GM11168 (cell line): ENCODE measurements around the gene PPP1R14C.

Experiments
- in situ Hi-C: fragments of 300-500 bp; cut with MboI; formaldehyde crosslinking; loops from one replicate; pipeline ENCODE4 v1.12.0; 2022; ENCODE audit warnings: low sequenced_read_pairs; ENCODE audit not compliant: unreplicated experiment

Gene PPP1R14C

DNA sequence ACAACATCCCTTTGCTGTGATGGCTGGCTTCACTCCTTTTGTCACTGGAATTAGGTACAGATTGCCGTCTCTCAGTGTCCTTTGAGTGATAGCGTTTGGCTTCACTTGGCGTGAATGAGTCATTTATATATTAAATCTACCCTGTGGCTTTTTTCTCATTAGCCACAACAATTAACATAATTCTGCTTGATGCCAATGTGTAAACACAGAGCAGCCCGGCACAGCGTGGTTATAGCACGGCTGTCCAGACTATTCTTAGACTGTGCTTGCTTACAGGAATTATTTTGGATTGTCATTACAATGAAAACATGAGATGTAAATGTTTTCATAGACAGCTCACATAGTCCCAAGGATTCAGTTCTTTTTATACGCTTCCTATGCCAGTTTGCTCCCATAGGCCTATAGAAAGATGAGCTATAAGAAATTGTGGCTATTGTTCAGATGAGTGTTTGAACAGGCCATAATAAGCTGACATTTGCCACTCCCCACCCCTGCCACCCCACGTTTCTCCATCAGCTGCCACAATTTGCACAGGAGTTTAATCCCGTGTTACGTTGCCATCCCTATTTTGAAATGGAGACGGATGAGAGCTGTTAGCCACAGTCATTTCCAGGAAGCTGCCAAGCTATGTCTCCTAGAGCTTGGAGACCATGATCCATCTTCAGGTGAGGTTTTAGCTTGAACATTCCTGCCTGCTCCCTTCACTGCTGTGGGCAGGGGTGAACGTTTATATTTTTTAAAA lies 65.9 kb downstream of the PPP1R14C start:
- in situ Hi-C loops, result no loop called here

DNA sequence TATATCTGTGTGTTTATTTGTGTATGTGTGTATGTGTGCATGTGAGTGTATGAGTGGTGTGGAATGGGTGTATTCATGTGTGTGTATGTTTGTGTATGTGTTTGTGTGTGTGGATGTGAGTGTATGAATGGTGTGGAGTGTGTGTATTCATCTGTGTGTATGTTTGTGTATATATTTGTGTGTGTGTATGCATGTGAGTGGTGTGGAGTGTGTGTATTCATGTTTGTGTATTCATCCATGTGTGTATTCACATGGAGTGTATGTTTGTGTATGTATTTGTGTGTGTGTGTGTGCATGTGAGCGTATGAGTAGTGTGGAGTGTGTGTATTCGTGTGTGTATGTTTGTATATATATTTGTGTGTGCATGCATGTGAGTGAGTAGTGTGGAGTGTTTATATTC lies 66.6 kb downstream of the PPP1R14C start:
- in situ Hi-C loops, result no loop called here

DNA sequence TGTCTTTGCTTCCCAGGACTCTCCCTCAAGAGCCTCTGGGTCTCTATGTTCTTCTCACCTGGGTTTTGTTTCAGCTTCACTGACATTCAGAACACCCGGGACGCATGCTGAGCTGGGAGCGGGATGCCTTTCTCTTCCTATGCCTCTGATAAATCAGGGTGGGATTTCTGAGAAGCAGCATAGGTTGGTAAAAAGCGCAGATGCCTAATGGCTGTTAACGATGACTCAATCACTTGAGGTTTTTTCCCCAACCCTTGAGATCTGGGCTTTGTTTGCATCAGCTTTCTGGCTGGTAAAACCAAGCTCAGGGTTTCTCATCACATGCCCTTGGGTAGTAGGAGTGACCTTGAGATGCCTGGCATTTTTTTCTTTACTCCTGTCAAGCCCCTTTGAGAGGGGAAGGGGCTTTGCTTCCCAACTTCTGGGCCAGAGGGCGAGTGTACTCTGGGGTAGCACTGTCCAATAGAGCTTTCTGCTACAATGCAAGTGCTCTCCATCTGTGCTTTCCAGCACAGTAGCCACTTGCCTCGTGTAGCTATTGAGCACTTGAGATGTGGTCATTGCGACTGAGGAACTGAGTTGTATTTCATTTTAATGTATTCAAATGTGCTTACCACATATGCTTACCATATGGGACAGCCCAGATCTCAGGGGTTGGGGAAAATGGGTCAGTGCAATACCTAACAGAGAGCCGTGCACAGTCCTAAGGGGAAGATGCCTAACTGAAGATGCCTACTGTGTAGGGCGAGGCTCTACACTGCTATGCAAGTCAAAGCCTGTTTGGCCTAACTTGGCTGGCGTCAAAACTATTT lies 69.1 kb downstream of the PPP1R14C start:
- in situ Hi-C loops, result no loop called here

DNA sequence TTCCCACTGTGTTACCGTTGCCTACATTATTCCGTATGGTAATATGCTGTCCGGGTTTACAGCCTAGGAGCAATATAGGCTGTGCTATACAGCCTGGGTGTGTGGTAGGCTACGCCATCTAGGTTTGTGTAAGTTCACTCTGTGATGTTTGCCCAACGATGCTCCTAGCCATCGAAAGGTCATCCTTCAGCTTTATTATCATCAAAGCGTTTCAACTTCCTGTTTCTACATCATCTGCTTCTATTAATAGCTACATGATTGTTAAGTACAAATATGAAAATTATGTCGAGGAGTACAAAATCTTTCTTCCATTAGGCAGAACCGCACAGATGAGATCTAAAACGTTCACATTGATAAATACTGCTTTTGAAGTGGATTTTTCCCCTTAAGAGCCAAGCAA lies 69.9 kb downstream of the PPP1R14C start:
- in situ Hi-C loops, result no loop called here

DNA sequence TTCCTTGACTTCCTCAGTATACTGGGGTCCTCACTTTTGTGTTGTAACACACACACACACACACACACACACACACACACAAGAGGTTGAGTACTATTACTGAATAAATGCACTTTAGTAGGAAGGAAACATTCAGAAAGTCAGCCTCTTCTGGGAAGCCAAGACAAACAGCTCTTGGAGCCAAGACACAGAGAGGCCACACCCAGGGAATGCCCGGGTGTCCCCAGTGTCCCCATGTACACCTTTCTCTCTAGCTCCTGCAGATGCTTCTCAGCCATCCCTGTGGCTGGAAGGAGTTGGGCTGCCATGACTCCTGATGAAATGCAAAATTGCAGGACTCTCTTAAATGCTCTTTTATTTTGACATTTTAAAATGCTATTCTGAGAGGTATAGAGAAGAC lies 70.5 kb downstream of the PPP1R14C start:
- in situ Hi-C loops, result no loop called here

DNA sequence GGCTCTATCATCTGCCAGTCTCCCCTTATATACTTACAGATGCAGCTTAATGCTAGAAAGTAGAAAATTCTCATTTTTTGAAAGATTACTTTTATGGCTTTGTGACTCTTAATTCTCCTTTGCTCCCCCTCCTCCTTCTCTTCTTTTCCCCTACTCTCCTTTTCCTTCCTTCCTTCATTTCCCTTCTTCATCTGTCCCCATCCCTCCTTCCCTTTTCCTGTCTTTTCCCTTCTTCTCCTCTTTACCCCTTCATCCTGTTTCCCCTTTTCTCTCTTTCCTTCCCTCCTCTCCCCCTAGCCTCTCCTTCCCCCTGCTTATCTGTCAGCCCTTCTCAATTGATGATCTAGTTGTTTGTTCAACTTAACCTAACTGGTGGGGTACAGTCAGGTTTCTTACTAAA lies 71.5 kb downstream of the PPP1R14C start:
- in situ Hi-C loops, result no loop called here

DNA sequence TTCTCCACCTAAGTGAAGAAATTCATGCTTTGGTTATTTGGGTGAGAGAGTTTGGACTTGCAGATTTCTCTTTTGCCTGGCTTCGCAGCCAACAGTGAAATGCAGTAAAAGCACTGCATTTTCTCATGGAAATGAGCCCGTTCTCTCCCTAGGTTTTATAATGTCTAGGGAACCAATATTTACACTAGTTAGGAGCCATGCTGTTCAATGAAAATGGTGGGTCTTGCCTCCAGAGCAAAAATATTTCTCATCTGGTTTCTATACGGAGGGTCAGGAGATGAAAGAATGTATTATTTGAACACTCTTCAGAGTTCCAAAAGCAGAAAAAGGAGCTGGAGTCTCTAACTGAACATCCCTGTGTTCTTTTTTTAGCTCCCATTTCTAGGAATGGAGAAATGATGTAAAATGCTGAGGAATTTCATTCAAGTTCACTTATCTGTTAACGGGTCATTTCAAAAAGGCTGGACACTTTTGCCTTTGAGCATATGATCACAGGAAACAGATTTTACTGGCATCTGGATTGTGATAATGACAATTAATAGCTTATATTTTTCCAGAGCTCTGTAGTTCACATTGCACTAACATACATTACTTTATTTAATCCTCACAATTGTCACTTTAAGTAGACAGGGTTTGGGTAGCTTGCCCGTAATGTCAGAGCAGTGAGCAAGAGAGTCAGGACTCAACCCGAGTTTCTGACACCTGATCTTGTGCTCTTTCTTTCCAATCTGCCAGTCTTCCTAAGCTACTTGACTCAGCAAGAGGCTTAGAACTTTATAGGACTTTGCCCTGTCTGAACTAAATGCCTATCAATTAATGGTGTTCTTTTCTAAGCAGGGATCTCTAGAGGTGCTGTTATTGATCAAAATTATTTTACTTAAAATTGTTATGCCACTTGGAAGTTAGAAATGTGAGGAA lies 78.0 kb downstream of the PPP1R14C start:
- in situ Hi-C loops, result no loop called here

DNA sequence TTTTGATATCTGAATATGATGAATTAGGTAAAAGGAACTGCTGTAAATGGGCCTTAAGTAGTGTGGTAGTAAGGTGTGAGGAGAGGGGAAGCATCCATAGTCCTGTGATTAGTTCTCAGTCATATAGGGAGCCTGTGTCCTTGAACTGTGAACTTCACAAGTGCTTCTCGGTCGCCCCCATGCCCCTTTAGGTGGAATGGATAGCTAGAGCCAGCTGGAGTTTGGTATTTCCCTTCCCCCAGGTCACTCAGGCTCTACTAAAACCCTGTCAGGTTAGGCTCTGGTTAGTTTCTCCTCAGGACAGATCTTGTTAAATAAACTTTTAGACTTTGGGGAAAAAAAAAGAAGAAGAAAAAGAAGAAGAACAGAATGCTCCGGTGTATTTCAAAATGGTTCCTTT lies 82.0 kb downstream of the PPP1R14C start:
- in situ Hi-C loops, result no loop called here

DNA sequence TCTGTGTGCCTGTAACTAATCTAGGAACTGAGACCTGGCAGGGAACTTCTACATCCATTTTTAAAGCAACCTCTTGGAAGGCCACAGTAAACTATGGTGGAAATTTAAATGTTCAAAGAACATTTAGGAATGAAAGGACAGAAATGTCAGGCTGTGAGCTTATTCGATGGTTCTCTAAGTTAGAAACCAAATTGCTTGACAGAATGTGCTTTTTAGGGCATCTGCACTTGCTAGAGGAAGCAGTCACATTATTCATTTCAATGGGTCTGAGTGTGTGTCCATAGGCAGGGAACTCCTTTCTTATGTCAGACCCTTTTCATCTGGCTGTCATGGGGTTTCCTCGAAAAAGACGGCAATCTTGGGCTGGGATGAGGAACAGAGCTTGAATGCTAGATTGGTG lies 84.4 kb downstream of the PPP1R14C start:
- in situ Hi-C loops, result no loop called here

DNA sequence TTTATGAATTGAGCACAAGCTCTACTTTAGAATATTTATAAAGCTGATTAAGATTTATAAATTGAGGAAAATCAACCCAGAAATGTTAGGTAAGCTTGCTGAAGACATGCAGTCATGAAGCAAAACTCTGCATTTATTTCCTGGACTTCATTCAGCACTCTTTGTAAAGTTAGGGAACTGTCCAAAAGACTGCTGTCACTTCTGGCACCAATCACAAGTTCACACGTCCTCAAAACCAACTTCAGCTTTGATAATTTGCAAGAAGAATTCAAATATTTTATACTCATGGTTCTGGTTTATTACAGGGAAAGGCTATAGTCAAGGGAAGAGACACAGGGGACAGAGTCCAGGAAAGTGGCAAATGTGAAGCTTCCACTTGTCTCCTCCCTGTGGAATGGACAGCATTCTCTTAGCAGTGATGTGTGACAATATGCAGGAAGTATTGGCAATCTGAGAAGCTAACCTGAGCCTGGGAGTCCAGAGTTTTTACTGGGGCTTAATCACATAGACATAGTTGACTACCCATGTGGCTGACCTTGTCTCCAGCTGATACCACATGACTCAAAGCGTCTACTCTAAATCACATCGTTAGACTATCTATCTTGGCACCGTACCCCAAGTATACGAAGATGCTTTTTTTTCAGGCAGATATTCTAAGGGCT lies 85.4 kb downstream of the PPP1R14C start:
- in situ Hi-C loops, result no loop called here

DNA sequence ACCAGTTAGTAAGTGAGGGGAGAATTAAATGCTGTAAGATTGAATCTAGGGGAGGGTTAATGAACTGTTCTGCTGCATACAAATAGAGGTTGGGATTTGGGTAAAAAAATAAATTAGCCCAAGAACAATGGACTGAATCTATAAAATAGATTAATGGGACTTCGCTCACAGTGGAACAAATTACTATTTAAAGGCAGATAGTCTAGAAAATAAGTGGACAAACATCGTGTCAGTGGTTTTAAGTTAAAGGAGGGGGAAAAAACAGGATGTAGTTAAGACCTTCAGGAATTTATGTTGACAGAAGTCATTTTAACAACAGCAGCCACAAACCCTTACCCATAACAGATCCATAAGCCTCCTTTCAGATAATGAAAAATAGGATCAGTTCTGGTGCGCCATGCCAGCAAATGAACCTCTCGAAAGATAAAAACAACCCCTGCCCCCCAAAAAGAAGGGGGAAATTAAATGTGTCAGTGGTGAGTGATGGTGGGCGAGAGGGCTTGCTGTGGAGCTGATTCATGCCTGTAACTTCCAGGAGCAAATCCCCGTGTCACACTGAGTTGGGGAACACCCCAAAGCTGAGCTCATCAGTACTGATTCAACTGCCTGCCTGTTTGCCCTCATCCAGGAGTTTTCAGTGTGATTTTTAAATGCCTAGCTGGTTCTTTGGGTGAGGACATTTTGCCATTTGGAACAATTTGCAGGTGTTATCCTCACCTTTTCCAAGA lies 86.8 kb downstream of the PPP1R14C start:
- in situ Hi-C loops, result no loop called here

DNA sequence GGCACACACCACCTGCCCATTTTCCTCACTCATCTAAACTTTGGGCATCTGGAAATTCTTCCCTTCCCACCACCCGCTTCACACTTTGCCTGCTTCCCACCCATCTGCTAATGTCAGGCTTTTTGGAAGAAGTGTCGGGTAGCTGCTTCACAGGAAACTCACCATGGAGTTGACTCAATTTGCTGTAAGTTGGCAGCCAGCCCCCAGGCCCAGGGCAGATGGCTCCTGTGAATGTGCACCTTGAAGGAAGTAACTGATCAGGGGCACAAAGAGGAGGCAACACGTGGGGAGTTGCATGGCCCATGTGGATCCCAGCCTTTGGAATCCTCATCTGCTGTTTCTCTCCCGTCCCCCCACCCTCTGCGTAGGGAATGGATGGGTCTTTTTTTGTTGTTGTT lies 87.3 kb downstream of the PPP1R14C start:
- in situ Hi-C loops, result no loop called here

DNA sequence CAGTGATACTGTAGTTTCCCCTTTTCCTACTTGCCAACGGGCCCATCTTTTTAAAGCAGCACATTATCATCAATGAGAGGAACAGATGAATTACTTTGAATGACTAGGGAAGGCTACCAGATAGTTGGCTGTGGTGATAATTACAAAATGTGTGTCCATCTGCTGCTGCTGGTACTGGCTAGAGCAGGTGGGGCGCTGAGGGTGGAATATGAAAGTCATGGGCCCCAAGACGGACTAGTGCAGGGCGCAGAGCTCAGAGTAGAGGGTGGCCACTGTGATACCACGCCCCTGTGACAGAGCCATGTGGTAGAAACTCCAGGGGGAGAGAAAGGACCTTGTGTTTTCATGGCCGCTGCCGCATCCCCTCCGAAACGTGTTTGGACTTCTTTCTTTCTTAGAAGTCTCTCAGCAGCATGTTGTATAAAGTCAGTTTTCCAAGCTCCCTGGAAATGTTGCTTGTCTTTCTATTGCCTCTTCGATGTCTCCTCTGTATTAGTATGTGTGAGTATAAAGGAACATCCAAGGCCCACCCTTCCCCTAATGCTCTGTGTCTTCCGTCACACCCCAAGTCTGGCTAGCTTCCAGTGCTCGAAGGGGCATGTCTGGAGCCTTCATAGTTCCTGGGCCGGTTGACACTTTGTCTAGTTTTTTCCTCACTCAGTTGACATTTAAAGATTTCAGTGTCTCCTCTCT lies 88.1 kb downstream of the PPP1R14C start:
- in situ Hi-C loops, result no loop called here

DNA sequence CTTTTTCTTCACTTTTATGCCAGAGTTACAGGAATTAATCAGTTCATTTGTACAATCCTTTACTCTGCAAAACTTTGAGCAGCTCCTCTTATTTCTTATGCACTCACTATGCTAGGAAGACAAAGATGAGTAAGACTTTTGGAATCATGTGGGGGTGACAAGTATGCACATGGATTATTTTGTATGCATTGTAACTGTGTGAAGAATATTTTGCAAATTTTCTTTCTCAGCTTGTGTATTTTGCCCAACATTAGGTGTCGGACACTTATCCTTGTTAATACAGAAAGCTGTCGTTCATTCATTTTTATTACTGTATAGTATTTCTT lies 88.6 kb downstream of the PPP1R14C start:
- in situ Hi-C loops, result no loop called here

DNA sequence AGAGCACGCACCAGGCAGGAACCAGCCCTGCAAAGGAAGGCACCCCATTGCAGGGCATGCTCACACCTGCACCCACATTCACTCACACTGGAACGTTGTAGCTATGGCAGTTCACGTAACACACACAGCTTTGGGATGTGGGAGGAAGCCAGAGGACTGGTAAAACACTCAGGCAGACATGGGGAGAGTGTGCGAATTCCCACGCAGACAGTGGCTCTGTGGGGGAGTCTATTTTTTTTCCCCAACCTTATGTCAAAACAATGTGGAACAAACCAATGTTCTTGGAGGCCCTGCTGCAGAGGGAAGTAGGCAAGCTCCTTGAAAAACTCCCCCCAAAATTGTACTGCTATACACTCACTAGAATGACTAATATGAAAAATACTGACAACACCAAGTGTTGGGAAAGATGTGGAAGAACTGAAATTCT lies 91.0 kb downstream of the PPP1R14C start:
- in situ Hi-C loops, result no loop called here

DNA sequence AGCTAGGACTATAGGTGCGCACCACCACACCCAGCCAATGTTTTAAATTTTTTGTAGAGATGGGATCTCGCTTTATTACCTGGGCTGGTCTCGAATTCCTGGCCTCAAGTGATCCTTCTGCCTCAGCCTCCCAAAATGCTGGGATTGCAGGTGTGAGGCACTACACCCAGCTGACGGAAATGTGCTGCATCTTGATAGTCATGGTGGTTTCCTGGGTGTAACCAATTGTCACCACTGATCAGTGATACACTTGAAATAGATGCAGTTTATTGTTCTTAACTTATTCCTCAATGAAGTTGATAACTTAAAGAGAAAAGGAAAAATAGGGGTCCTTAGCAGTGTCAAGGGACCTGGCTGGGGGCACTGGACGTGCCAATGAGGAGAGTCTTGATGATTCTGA lies 92.4 kb downstream of the PPP1R14C start:
- in situ Hi-C loops, result no loop called here

DNA sequence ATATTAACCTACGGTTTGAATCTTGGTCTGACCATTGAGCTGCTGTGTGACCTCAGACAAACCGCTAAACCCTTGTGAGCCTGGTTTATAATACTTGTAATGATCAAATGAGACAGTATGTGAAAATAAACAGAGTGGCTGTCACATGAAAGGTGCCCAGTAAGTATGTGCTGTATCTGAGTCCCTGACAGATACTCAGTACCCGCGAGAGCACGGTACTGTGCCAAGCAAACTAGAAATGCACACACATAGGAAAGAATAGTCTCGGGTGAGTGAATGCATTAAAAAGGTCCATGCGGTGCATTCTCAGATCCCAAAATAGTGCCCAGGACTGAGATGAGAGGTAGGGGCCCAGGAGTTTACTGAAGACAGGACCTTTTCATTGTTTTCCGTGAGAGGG lies 93.3 kb downstream of the PPP1R14C start:
- in situ Hi-C loops, result no loop called here

DNA sequence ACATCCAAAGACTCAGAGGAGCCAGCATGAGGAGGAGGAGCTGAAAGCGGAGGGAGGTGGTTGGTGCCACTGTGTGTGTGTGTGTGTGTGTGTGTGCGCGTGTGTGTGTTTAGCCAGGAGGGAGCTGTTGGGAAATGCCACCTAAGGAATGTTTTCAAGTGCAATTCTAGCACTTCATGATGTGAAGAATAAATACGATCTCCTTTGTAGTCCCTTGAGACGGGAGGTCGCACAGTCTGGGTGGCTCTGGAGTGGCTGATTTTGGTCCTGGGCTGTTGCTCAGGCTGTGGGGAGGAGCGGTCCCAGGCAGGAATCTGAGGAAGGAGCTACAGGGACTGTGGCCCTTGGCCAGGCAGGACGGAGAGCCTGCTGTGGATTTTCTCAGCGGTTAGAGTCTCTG lies 93.7 kb downstream of the PPP1R14C start:
- in situ Hi-C loops, result no loop called here

DNA sequence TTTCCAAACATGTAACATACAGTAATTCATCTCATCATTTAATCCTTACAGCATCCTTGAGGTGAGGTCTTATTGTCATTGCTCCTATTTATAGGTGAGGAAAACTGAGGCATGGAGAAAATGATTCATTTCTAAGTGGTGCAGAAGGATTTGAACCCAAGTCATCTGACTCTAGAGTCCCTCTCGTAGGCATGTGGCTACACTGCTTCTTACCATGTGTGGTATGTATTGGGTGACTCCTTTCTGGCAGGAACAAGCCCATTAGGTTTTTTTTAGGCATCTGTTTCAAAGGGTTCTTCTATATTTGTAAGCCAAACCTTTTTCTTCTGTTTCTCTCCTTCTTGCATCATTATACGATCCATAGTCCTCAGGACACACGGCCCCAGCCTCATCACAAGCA lies 94.8 kb downstream of the PPP1R14C start:
- in situ Hi-C loops, result no loop called here
